GM18861 (cell line): ENCODE results near the gene PPA1.
A peak's percentile ranks its signal among the peaks of the same experiment; 100 is the strongest.
"Not testable (repeated sequence)": the region's sequence is repeated elsewhere in the genome, so short reads cannot be mapped to it uniquely, and the experiment has no call there.

Source experiments
- ATAC-seq: cut with Tn5 transposase; IDR thresholded peaks from one replicate; pipeline ENCODE4 v1.9.1; 2021; ENCODE audit not compliant: unreplicated experiment

The PPA1 gene

GRCh38 chr10:70175516-70175915, 57.7 kb downstream of the PPA1 start:
- ATAC-seq = no peak

- ATAC-seq = no peak
These were observed 59.0 kb downstream of the PPA1 start for GRCh38 chr10:70174058-70174741.

DNA sequence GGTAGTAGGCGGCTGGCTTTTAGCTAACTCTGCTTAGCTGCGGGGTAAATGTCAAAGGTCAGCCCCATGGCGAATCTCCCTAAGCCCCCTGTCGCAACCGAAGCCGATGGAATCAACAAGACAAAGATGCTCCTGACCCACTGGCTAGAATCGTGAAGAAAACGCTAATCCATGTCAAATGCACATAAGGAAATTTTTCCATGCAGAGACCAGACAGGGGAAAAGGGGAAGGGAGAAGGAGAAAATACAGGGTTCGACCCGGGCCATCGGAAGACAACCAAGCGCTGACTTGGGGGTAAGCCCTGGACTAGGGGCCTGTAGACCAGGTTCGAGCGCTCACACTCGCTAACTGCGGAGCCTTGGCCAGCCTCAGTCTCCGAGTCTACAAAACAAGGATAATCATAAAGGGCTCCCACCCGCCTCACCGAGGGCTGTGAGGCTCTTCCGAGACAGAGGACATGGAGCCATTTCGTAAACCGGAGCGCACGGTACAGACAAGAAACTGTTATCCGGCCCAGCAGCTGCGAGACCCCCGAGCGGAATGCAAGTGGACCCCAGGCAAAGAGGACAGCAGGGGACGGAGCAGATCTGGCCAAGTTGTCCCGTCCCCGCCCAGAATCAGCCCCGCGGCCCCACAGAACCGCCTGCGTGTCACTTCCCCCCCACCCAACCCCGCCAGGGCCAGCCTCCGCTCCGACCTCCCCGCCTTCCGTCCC, 63.4 kb downstream of the PPA1 start:
- no peak for ATAC-seq

- no peak for ATAC-seq
These were observed 64.2 kb downstream of the PPA1 start for GRCh38 chr10:70169011-70169410.

DNA sequence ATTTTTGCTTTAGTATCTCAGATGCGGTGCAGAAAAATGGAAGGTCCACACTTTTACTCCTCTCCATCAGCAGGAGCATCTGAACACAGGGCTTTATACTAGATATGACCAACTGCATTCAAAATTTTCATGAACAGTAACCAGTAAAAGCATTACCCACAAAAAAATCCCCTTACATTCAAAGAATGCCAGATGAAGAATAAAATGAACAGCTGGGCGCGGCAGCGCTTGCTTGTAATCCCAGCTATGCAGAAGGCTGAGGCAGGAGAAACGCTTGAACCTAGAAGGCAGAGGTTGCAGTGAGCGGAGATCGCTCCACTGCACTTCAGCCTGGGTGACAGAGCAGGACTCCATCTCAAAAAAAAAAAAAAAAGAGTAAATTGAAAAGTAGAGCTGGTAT, 66.0 kb downstream of the PPA1 start:
- no peak for ATAC-seq

- no peak for ATAC-seq
These were observed 66.8 kb downstream of the PPA1 start for GRCh38 chr10:70166394-70166793.

DNA sequence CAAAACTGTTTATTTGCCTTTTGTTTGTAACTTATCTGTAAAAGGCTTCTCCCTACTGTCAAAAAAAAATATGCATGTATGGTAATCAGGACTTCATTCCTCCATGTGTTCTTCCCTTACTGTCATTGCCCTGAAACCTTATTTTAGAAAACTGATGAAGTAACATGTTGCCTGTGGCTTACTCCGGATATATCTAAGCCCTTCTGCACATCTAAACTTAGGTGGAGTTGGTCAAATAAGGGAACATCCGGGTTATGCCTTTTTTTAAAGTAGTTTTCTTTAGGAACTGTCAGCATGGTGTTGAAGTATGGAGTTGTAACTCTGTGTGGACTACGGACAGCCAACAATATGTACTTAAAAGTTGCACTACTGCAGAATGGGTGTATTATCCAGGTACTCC, 69.1 kb downstream of the PPA1 start:
- ATAC-seq = no peak

- ATAC-seq = no peak
These were observed 69.8 kb downstream of the PPA1 start for GRCh38 chr10:70163448-70163847.

DNA sequence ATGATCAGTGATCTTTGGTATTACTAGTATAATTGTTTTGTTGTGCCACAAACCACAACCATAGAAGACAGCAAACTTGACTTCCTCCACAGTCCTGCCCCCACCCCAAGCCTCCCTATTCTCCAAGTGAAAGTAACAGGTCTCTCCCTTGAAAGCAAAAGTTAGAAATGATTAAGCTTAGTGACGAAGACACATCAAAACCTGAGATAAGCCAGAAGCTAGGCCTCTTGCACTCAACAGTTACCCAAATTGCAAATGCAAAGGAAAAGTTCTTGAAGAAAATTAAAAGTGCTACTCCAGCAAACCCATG, 70.4 kb downstream of the PPA1 start:
- ATAC-seq = peak; percentile 58

GRCh38 chr10:70162151-70162891, 70.9 kb downstream of the PPA1 start:
- peak; percentile 11 for ATAC-seq

GRCh38 chr10:70160798-70161197, 72.4 kb downstream of the PPA1 start:
- no peak for ATAC-seq

DNA sequence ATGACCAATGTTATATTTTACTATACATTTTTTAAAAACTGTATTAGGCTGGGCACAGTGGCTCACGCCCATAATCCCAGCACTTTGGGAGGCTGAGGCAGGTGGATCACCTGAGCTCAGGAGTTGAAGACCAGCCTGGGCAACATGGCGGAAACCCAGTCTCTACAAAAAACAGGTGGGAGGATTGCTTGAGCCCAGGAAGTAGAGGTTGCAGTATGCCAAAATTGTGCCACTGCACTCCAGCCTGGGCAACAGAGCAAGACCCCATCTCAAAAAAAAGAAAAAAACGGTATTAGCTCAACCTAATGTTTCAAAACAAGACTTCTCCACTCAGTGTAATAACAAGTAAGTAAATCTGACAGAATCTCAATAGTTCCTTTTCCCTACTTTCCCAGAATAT, 73.9 kb downstream of the PPA1 start:
- ATAC-seq = not testable (repeated sequence)

GRCh38 chr10:70158113-70158512, 75.1 kb downstream of the PPA1 start:
- no peak for ATAC-seq

- no peak for ATAC-seq
These were observed 77.9 kb downstream of the PPA1 start for GRCh38 chr10:70155255-70155838.
